G401 (cell line): ENCODE measurements around the gene NTSR1. TPM values are rescaled to one million over a fixed set of nuclear protein-coding genes. Genes with fewer than 3 reads are reported as not detected.

ENCODE experiments used
- DNase-seq: peaks from one replicate; pipeline ENCODE4 v3.0.0-alpha.2; 2015; ENCODE audit warnings: low spot score
- in situ Hi-C: cut with HindIII; loops from 2 replicates; pipeline ENCODE4 v1.10.0; 2016; ENCODE audit warnings: low sequenced_read_pairs, mixed read lengths
- total RNA-seq: library from RNA; depleted of rRNA; stranded (reverse); fragments of >200 nt; shearing (Covaris generic); gene quantifications from 2 replicates; pipeline ENCODE4 v1.2.3, GENCODE V29; 2014

Gene NTSR1
- total RNA-seq, 1 experiment from 2014 or later, result not detected

DNA sequence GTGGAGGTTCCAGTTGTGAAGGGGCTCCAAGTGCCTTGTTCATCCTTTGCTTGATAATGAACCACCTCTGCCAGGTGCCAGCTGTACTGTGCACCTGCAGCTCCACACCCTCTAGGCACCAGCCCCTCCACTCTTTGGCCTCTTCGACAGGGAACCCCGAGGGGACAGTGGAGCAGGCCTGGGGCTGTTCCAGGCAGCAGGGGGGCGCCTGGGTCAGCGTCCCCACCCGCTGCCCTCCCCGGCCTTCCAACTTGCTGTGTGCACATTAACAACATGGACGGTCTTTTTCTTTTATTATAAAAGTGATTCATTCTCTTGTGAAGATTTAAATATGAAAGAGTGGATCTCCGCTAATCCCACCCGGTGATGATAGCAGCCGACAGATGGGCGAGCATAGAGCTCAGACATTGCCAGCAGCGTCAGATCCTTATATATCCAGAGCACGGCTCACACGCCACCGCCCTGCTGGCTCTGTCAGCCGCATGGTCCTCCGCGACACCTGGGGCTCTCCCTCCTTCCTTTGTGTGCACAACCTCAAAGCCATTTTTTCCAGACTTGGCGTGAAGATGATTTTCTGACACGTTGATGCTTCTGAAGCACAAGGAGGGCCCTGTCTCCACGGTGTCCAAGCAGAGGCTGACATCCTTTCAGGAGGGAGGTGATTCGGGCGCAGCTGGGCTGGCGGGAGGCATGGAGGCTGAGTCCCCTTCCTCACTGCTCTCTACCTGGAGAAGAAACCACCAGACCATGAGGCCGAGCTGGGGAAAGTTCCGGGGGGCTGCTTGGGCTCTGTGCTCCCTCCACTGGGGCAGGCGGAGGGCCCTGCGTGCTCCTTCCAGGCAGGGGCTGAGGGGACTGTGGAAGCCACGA lies 65.4 kb downstream of the NTSR1 start:
- no peak for DNase-seq
- in situ Hi-C loops, result no loop called here

- in situ Hi-C loops, result no loop called here
- DNase-seq, result no peak
These were observed 66.1 kb downstream of the NTSR1 start for GRCh38 chr20:62774762-62775161.

DNA sequence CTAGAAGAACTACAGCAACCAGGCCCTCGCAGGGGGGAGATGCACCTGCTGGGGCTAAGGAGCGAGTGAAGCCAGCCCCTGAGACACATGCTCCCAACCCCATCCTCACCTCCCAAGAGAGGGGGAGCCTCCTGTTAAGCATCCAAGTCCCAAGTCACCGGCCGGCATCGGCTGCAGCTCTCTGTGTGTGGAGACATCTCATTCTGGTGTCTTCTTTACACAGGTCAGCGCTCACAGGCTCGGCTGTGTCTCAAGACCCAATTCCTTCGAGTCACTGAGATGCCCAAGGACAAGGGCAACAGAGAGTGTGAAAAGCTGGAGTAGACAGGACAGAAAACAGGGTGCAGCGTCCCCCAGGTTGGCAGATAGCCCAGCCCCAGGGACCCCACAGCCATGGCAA lies 66.6 kb downstream of the NTSR1 start:
- DNase-seq, result no peak
- in situ Hi-C loops, result no loop called here

DNA sequence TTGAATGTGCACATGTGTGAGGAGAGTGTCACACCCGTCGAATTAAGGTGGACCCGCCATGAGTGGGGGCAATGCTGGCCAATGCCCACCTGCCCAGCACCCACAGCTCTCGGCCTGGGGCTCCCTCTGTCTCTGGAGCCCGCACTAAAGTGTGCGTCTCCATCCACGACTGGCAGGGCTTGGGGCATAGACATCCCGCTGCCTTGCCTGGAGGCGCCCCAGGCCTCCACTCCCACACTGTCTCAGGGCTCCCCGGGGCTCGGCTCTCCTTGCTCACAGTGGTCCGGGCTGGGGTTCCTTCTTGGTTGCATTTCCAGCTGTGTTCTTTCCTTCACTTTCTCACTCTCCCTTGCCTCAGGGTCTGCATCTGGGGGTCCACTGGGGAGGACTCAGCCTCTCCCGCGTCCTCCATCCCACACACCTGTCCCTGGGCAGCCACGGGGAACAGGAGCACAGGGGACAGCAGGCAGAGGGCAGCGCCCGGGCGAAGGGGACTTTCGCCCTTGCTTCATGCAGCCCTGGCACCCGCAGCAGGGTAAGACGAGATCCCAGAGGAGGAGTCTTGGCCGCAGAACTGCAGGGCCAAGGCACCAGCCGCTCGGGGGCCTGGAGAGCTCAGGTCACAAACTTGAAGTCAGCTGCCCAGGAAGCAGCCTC lies 67.5 kb downstream of the NTSR1 start:
- in situ Hi-C loops, result no loop called here
- no peak for DNase-seq

DNA sequence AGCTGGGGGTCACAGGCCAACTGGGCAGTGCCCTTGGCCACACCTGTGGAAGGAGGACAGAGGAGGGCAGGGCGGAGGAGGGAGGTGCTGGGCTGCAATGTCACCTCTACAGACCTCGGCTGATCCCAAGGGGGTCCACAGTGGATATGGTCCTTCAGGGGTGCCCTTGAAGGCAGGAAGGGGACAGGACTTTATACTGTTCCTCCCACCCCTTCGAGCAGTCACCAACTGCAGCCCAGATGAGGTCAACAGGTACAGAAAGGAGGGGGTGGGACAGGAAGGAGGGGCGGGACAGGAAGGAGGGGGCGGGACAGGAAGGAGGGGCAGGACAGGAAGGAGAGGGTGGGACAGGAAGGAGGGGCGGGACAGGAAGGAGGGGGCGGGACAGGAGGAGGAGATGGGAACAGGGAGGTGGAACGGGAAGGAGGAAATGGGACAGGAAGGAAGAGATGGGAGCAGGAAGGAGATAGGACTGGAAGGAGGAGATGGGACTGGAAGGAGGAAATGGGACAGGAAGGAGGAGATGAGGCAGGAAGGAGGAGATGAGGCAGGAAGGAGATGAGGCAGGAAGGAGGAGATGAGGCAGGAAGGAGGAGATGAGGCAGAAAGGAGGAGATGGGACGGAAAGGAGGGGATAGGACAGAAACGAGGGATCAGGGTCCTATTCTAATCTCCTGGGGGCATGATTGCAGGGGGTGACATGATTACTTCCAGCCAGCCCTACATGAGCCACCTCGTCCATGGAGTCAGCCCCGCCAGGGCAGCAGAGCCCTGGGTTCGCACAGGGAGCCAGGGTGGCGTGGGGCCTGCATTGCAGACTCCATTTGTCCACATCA lies 68.3 kb downstream of the NTSR1 start:
- DNase-seq, result no peak
- in situ Hi-C loops, result no loop called here

- in situ Hi-C loops, result no loop called here
- peak; percentile 86 for DNase-seq
These were observed 68.8 kb downstream of the NTSR1 start for GRCh38 chr20:62777528-62777830.

DNA sequence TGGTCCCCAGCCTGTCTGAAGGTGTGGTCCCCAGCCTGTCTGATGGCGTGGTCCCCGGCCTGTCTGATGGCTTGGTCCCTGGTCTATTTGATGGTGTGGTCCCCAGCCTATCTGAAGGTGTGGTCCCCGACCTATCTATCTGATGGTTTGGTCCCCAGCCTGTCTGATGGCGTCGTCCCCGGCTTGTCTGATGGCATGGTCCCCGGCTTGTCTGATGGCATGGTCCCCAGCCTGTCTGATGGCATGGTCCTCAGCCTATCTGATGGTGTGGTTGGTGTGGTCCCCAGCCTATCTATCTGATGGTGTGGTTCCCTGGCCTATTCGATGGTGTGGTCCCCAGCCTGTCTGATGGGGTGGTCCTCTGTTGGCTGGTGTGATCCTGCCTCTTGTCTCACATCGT lies 69.4 kb downstream of the NTSR1 start:
- no peak for DNase-seq
- in situ Hi-C loops, result no loop called here

GRCh38 chr20:62778601-62779416 lies 70.2 kb downstream of the NTSR1 start:
- DNase-seq, result no peak
- in situ Hi-C loops, result no loop called here

DNA sequence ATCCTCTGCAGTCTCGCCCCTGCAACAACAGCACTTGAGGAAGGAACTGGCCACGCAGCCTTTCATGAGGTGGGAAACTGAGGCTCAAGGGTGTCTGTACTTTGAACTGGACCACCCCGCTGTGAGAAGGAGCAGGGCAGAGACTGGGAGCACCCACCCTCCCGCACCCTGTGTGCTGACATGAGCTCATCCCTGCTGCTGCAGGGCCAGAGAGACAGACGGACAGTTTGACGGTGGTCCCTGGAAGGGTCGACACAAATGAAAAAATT lies 70.7 kb downstream of the NTSR1 start:
- in situ Hi-C loops, result no loop called here
- no peak for DNase-seq

DNA sequence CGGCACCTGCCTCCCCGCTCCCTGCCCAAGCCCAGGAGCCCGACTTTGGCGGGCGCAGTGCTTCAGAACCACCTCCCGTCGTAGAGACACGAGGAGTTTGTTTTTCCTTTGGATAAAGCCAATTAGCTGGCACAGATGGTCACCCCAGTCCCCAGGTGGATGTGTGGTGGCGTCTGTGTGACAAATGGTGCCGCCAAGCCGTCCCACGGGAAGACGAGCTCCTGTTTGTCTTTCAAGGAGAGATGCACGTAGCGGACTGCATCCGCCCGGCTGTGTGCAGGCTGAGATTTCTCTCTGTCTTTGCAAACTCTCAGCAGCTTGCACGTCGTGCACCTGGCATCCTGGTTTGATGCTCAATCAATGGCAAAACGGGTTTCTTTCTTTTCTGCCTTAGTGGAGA lies 71.6 kb downstream of the NTSR1 start:
- peak; percentile 73 for DNase-seq
- in situ Hi-C loops, result no loop called here

GRCh38 chr20:62780696-62781095 lies 72.1 kb downstream of the NTSR1 start:
- in situ Hi-C loops, result no loop called here
- no peak for DNase-seq

DNA sequence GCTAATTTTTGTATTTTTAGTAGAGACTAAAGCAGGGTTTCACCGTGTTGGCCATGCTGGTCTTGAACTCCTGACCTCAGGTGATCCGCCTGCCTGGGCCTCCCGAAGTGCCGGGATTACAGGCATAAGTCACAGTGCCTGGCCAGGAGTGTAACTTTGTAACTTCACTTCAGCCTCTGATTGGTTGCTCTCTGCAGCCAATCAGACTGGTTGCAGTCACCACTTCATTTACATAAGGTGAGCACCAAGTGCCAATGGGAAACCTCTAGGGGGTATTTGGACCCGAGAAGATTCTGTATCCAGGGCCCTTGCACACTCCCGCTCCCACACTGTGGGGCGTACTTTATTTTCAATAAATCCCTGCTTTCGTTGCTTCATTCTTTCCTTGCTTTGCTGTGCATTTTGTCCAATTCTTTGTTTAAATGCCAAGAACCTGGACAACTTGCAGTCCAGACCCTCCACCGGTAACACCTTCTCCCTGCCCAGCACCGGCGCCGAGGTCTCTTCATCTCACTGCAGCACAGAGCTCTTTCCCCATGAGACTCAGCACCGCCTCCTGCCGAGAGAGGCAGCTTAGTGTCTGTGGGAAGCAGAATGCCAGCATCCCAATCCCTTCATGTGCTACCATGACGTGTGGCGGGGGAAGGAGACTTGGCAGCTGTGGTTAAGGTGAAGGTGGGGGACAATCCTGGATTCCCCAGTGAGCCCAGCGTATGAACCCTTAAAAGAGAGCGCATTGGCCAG lies 73.7 kb downstream of the NTSR1 start:
- in situ Hi-C loops, result no loop called here
- no peak for DNase-seq

DNA sequence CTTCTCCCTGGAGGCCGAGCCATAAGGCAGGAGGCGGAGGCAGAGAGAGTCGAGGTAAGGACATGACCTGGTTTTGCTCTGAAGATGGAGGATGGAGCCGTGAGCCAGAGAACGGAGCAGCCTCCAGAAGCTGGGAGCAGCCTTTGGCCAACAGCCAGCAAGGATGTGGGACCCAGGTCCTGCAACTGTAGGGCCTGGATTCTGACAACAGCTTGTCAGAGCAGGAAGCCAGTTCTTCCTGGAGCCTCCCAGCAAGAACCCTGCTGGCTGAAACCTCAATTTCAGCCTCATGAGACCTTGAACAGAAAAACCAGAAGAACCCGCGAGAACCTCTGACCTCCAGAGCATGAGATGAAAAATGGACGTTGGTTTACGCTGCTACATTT lies 74.2 kb downstream of the NTSR1 start:
- DNase-seq, result no peak
- in situ Hi-C loops, result no loop called here

- no peak for DNase-seq
These were observed 75.9 kb downstream of the NTSR1 start for GRCh38 chr20:62784497-62784896.

DNA sequence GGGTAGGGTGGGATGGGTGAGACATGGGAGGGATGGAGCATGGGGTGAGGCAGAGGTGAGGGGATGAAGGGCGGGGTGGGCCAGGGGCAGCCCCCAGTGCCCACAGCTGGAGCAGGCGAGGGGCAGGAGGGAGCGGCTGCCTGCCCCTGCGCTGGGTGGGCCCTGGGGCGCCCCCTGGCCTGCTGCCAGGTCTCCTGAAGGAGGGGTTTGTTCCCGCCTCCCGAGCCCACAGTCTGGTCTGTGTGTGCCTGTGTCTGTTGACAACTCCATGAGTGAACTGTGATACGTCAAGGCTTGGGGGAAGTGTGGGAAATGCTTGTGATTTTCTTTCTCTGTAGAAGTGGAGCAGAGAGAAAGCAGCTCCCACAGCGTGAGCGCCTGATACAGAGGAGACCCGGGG lies 76.8 kb downstream of the NTSR1 start:
- no peak for DNase-seq

More at GRCh38 chr20:62784497-62784896, 75.9 kb downstream of the NTSR1 start:
- in situ Hi-C loops, result no loop called here

GRCh38 chr20:62786157-62786556 lies 77.5 kb downstream of the NTSR1 start:
- in situ Hi-C loops, result no loop called here
- no peak for DNase-seq

More for the DNA sequence above, 76.8 kb downstream of the NTSR1 start:
- in situ Hi-C loops, result no loop called here

- in situ Hi-C loops, result no loop called here
These were observed 78.7 kb downstream of the NTSR1 start for GRCh38 chr20:62787321-62787720.

DNA sequence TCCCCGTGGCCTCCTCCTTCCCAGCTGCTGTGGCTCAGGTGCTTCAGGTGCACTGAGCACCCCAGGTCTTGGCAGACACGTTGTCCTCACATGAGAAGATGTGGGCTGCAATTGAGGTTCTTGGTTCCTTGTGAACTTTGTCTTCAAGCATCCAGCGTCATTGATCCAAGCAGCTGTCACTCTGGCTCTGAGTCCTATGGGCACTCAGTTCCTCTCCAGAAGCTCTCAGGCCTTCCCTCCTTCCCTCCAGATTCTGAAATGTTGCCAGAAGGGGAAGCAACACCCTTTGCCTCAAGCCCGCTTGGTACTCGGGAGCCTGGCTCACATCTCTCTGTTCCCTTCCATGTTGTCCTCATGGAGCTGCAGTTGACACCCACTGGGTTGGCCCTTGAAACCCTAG lies 79.2 kb downstream of the NTSR1 start:
- in situ Hi-C loops, result no loop called here
- no peak for DNase-seq

More at GRCh38 chr20:62787321-62787720, 78.7 kb downstream of the NTSR1 start:
- no peak for DNase-seq

GRCh38 chr20:62788607-62789006 lies 80.0 kb downstream of the NTSR1 start:
- in situ Hi-C loops, result no loop called here

More at GRCh38 chr20:62788607-62789006, 80.0 kb downstream of the NTSR1 start:
- no peak for DNase-seq
